H9 (cell line): ENCODE results near the gene KLHL4. TPM values are rescaled to one million over a fixed set of nuclear protein-coding genes. Genes with fewer than 3 reads are reported as not detected.

Experiments used
- DNase-seq: peaks from one replicate; pipeline ENCODE4 v3.0.0-alpha.2; 2017
- H2AFZ ChIP-seq: one replicate; pipeline ENCODE4 v1.6.1; 2013; ENCODE audit warnings: mild to moderate bottlenecking, low read length, control low read depth, moderate library complexity
- H2AK5ac ChIP-seq: 2 replicates; pipeline ENCODE4 v1.6.1; 2013; ENCODE audit warnings: low read length, control low read depth, mixed read lengths; ENCODE audit not compliant: insufficient read length
- H2BK120ac ChIP-seq: one replicate; pipeline ENCODE4 v1.6.1; 2013; ENCODE audit warnings: low read depth, mild to moderate bottlenecking, low read length, control low read depth, inconsistent platforms; ENCODE audit not compliant: poor library complexity, severe bottlenecking
- H2BK12ac ChIP-seq: 2 replicates; pipeline ENCODE4 v1.6.1; 2013; ENCODE audit warnings: low read length, control low read depth, mixed read lengths, low read depth; ENCODE audit not compliant: insufficient read length
- H2BK15ac ChIP-seq: 2 replicates; pipeline ENCODE4 v1.6.1; 2013; ENCODE audit warnings: low read depth, low read length, control low read depth
- H2BK20ac ChIP-seq: one replicate; pipeline ENCODE4 v1.6.1; 2013; ENCODE audit warnings: low read depth, mild to moderate bottlenecking, low read length, control low read depth, inconsistent platforms; ENCODE audit not compliant: poor library complexity, severe bottlenecking
- H2BK5ac ChIP-seq: 2 replicates; pipeline ENCODE4 v1.6.1; 2013; ENCODE audit warnings: low read length, control low read depth, mixed read lengths; ENCODE audit not compliant: insufficient read length
- H3K14ac ChIP-seq: 2 replicates; pipeline ENCODE4 v1.6.1; 2013; ENCODE audit warnings: low read length, control low read depth; ENCODE audit not compliant: insufficient read depth
- H3K18ac ChIP-seq: 2 replicates; pipeline ENCODE4 v1.6.1; 2013; ENCODE audit warnings: low read depth, mild to moderate bottlenecking, mixed read lengths, low read length, control low read depth; ENCODE audit not compliant: insufficient read length
- H3K23ac ChIP-seq: 2 replicates; pipeline ENCODE4 v1.6.1; 2013; ENCODE audit warnings: low read length, control low read depth, mixed read lengths, low read depth; ENCODE audit not compliant: insufficient read length
- H3K23me2 ChIP-seq: 2 replicates; pipeline ENCODE4 v1.6.1; 2013; ENCODE audit warnings: low read depth, mild to moderate bottlenecking, mixed read lengths, low read length, control low read depth; ENCODE audit not compliant: insufficient read length, poor library complexity, severe bottlenecking
- H3K27ac ChIP-seq: 2 replicates; pipeline ENCODE4 v1.5.1; 2013; ENCODE audit warnings: low read length, control low read depth, mixed read lengths, low read depth; ENCODE audit not compliant: insufficient read length
- H3K27me3 ChIP-seq: 2 replicates; pipeline ENCODE4 v1.6.1; 2013; ENCODE audit warnings: low read length, control low read depth, inconsistent platforms; ENCODE audit not compliant: insufficient read depth
- H3K4ac ChIP-seq: 2 replicates; pipeline ENCODE4 v1.6.1; 2013; ENCODE audit warnings: low read depth, mild to moderate bottlenecking, control low read depth, inconsistent platforms, low read length, moderate library complexity
- H3K4me1 ChIP-seq: 2 replicates; pipeline ENCODE4 v1.6.1; 2013; ENCODE audit warnings: low read length, control low read depth, inconsistent platforms; ENCODE audit not compliant: insufficient read depth
- H3K4me2 ChIP-seq: 2 replicates; pipeline ENCODE4 v1.6.1; 2013; ENCODE audit warnings: low read length, control low read depth, mixed read lengths; ENCODE audit not compliant: insufficient read length, insufficient read depth
- H3K56ac ChIP-seq: 2 replicates; pipeline ENCODE4 v1.6.1; 2013; ENCODE audit warnings: low read depth, mild to moderate bottlenecking, mixed read lengths, low read length, control low read depth; ENCODE audit not compliant: insufficient read length
- H3K79me1 ChIP-seq: 2 replicates; pipeline ENCODE4 v1.6.1; 2013; ENCODE audit warnings: low read depth, mild to moderate bottlenecking, moderate library complexity, low read length, control low read depth, inconsistent platforms; ENCODE audit not compliant: insufficient read depth, poor library complexity, severe bottlenecking
- H3K79me2 ChIP-seq: 2 replicates; pipeline ENCODE4 v1.6.1; 2013; ENCODE audit warnings: low read length, control low read depth, inconsistent platforms; ENCODE audit not compliant: insufficient read depth
- H3K9ac ChIP-seq: 2 replicates; pipeline ENCODE4 v1.6.1; 2013; ENCODE audit warnings: low read length, control low read depth, mixed read lengths; ENCODE audit not compliant: insufficient read length; ENCODE audit errors: extremely low read depth
- H3K9me3 ChIP-seq: one replicate; pipeline ENCODE4 v1.6.1; 2013; ENCODE audit warnings: low read depth, low read length, inconsistent platforms; ENCODE audit not compliant: control insufficient read depth
- H3T11ph ChIP-seq: one replicate; pipeline ENCODE4 v1.6.1; 2013; ENCODE audit warnings: mild to moderate bottlenecking, low read length, control low read depth, inconsistent platforms
- H4K20me1 ChIP-seq: one replicate; pipeline ENCODE4 v1.6.1; 2013; ENCODE audit not compliant: control insufficient read depth, insufficient read length, insufficient read depth
- H4K5ac ChIP-seq: 2 replicates; pipeline ENCODE4 v1.6.1; 2013; ENCODE audit warnings: low read depth, mild to moderate bottlenecking, mixed read lengths, low read length, control low read depth; ENCODE audit not compliant: insufficient read length
- H4K8ac ChIP-seq: replicated peaks from 2 replicates; pipeline ENCODE4 v1.6.1; 2013; ENCODE audit warnings: low read length, control low read depth, mixed read lengths, low read depth; ENCODE audit not compliant: insufficient read length
- H4K91ac ChIP-seq: 2 replicates; pipeline ENCODE4 v1.6.1; 2013; ENCODE audit warnings: low read depth, mild to moderate bottlenecking, moderate library complexity, mixed read lengths, low read length, control low read depth; ENCODE audit not compliant: insufficient read length
- H3K27ac Mint-ChIP-seq, 3 experiments: 2 replicates in 2 of 3; 3 replicates in 1 of 3; pipeline ENCODE4 v1.8.0; 2020 to 2021; ENCODE audit warnings: mixed read lengths in 3 of 3, mild to moderate bottlenecking in 1 of 3, moderate library complexity in 1 of 3
- H3K27me3 Mint-ChIP-seq: 2 replicates; pipeline ENCODE4 v1.8.0; 2021; ENCODE audit warnings: low read depth, mild to moderate bottlenecking, moderate library complexity, mixed read lengths
- H3K36me3 Mint-ChIP-seq, 3 experiments: 2 replicates in 2 of 3; 3 replicates in 1 of 3; pipeline ENCODE4 v1.8.0; 2020 to 2021; ENCODE audit warnings: low read depth in 3 of 3, mixed read lengths in 3 of 3; ENCODE audit not compliant: insufficient read depth in 1 of 3
- H3K4me1 Mint-ChIP-seq, 2 experiments: 2 replicates each; pipeline ENCODE4 v1.8.0; 2020; ENCODE audit warnings: mixed read lengths in 2 of 2
- H3K4me3 Mint-ChIP-seq, 2 experiments: 2 replicates in 1 of 2; 3 replicates in 1 of 2; pipeline ENCODE4 v1.8.0; 2020 to 2021; ENCODE audit warnings: mild to moderate bottlenecking in 2 of 2, mixed read lengths in 2 of 2, moderate library complexity in 1 of 2
- H3K9me3 Mint-ChIP-seq, 2 experiments: 2 replicates in 1 of 2; 3 replicates in 1 of 2; pipeline ENCODE4 v1.8.0; 2020; ENCODE audit warnings: mild to moderate bottlenecking in 2 of 2, mixed read lengths in 2 of 2, moderate library complexity in 1 of 2
- CTCF ChIP-seq: fragments of 200-600 bp; sonication (generic); conservative IDR thresholded peaks from 3 replicates; pipeline ENCODE4 v1.8.0; 2021; ENCODE audit warnings: antibody characterized with exemption, mild to moderate bottlenecking
- WGBS: extraction: QIAGEN DNeasy Blood & Tissue Kit; methylation state at CpG from one replicate; pipeline ENCODE4 v1.1.7; 2013; ENCODE audit warnings: missing lambda C conversion rate, low lambda C conversion rate, mixed read lengths; ENCODE audit not compliant: insufficient read length; ENCODE audit errors: extremely low coverage; 5-methylcytosine and 5-hydroxymethylcytosine counted together
- total RNA-seq: library from RNA; stranded (reverse); gene quantifications from 2 replicates; pipeline ENCODE4 v1.2.1, GENCODE V29; 2021

KLHL4 gene
- total RNA-seq, 1 experiment from 2014 or later: 22.3 TPM

GRCh38 chrX:87518504-87518903 lies 902 bp downstream of the KLHL4 start:
- no peak overlapping the region for H4K5ac ChIP-seq
- H3K9ac ChIP-seq: peak overlapping the region; percentile 66
- H2BK12ac ChIP-seq: no peak overlapping the region
- H3K9me3 ChIP-seq: no peaks in the 10 kb centered on the region
- no peaks in the 10 kb centered on the region; the same call in 1 of the 2 replicates for H3K79me2 ChIP-seq
- WGBS: no CpG with 5 or more reads among the region's 6 CpGs
- TF ChIP-seq CTCF: no peak
- H3K36me3 Mint-ChIP-seq: peaks cover 2 to 7% (median 5%) of the 10 kb centered on the region in 3 experiments; a peak in 4 of 7 replicates
- peak overlapping the region; percentile 88 to 94 for H3K4me3 Mint-ChIP-seq
- no peaks in the 10 kb centered on the region for H3K4me1 ChIP-seq
- H3K18ac ChIP-seq: no peak overlapping the region
- no peaks in the 10 kb centered on the region for H3K79me1 ChIP-seq
- no peak overlapping the region for H2AK5ac ChIP-seq
- H2BK120ac ChIP-seq: no peak overlapping the region
- no peak overlapping the region for H2BK20ac ChIP-seq
- no peak overlapping the region for H3K23ac ChIP-seq
- H3K9me3 Mint-ChIP-seq: peaks cover 3 to 8% of the 10 kb centered on the region in 2 experiments; a peak in 1 of 5 replicates
- H2BK15ac ChIP-seq: no peak overlapping the region
- no peaks in the 10 kb centered on the region for H3K27me3 Mint-ChIP-seq
- no peak for DNase-seq
- H2BK5ac ChIP-seq: no peak overlapping the region
- no peak overlapping the region for H2AFZ ChIP-seq
- peaks cover 7% of the 10 kb centered on the region for H3K23me2 ChIP-seq
- H3K27ac Mint-ChIP-seq: peak overlapping the region; percentile 99; a peak in 5 of 7 replicates
- H3K4me1 Mint-ChIP-seq: peaks cover 30 to 33% of the 10 kb centered on the region in 2 experiments
- H3K56ac ChIP-seq: no peak overlapping the region
- no peak overlapping the region for H4K91ac ChIP-seq
- H3K4ac ChIP-seq: no peak overlapping the region
- no peak overlapping the region for H3K14ac ChIP-seq
- peak overlapping the region; percentile 100 for H3K4me2 ChIP-seq
- no peaks in the 10 kb centered on the region for H4K20me1 ChIP-seq
- H3K27ac ChIP-seq: no peak overlapping the region
- H3T11ph ChIP-seq: no peak overlapping the region
- no peaks in the 10 kb centered on the region for H3K27me3 ChIP-seq
- H4K8ac ChIP-seq: no peak overlapping the region
